ENCODE data around the gene ADA. TPM values are rescaled to one million over a fixed set of nuclear protein-coding genes. Genes with fewer than 3 reads are reported as not detected.

The ADA gene
- total and polyA plus RNA-seq, 2 of the 13 experiments (the other 11 are each of a cell fraction or from before 2014, with no cell fraction given) = 2.5 to 11.3 TPM

- no peaks in the 10 kb centered on the region for H3K79me2 ChIP-seq (ENCODE audit: insufficient read depth, low read length)
- BruUV-seq (replicated peaks) = no TSS peak
- CTCF ChIA-PET (ENCODE audit: low intra/inter-chr PET ratio, low total read pairs) = interaction anchor here (0.9 kb wide), 1 partner anchor 10 kb away, joined by 3 read pairs; no protein-coding TSS in a partner anchor
- POLR2A ChIA-PET = no interaction called here
- H3K36me3 ChIP-seq (replicated peaks in 1 of 2; ENCODE audit: control insufficient read depth in 1 of 2, insufficient read depth in 2 of 2, low read length in 2 of 2) = no peaks in the 10 kb centered on the region
- no peak overlapping the region for H3K9ac ChIP-seq (ENCODE audit: insufficient read depth, low read depth, low read length)
- H3K27ac ChIP-seq (ENCODE audit: extremely low read length, insufficient read depth, low read length) = no peak overlapping the region
- H3K9me3 ChIP-seq (ENCODE audit: low read length) = no peaks in the 10 kb centered on the region
- DNase-seq (ENCODE audit: low spot score) (no peak), ATAC-seq (no peak), FAIRE-seq (no peak)
- peaks cover 18% of the 10 kb centered on the region for H3K4me1 ChIP-seq (ENCODE audit: insufficient read depth, low read length)
- in situ Hi-C loops (cut with HindIII; ENCODE audit: extremely low pct_ligation_motif_present, low pct_unique_long_range_greater_than_20kb) (no loop called here), intact Hi-C loops (cut with micrococcal nuclease; ENCODE audit: unreplicated experiment) (no loop called here)
- H3K4me2 ChIP-seq (ENCODE audit: low read depth, low read length) = no peak overlapping the region
- no peak overlapping the region for H2AFZ ChIP-seq (ENCODE audit: low read length)
- TF ChIP-seq HNRNPLL (IDR thresholded peaks at IDR 0.05; ENCODE audit: low read depth, low read length, poor library complexity, severe bottlenecking) = no peak
- no peak for TF ChIP-seq AHR (CRISPR knock-in tag; IDR thresholded peaks at IDR 0.05)
- no peak for TF ChIP-seq PCBP2 (optimal IDR thresholded peaks at IDR 0.05; ENCODE audit: low read depth, low read length, poor library complexity, severe bottlenecking)
- peaks cover 0 to 11% of the 10 kb centered on the region in 2 experiments; a peak in 1 of 5 replicates for H3K27me3 ChIP-seq (ENCODE audit: control insufficient read depth in 1 of 2, insufficient read depth in 2 of 2, low read length in 2 of 2)
- H4K20me1 ChIP-seq (ENCODE audit: insufficient read depth, low read length) = no peaks in the 10 kb centered on the region
- H3K4me3 ChIP-seq (replicated peaks in 1 of 3; ENCODE audit: insufficient read depth in 1 of 3, low read depth in 2 of 3, low read length in 3 of 3) = no peak overlapping the region
These were observed 44.3 kb upstream of the ADA start for GRCh38 chr20:44695674-44696300.

- no TSS peak for BruUV-seq (replicated peaks)
- Histone ChIP-seq H3K4me2 (ENCODE audit: low read depth, low read length) (no peak overlapping the region), H3K79me2 (ENCODE audit: insufficient read depth, low read length) (no peaks in the 10 kb centered on the region), H3K9me3 (ENCODE audit: low read length) (no peaks in the 10 kb centered on the region), H3K27me3 (ENCODE audit: control insufficient read depth in 1 of 2, insufficient read depth in 2 of 2, low read length in 2 of 2) (peaks cover 0 to 7% of the 10 kb centered on the region in 2 experiments; a peak in 1 of 5 replicates), H4K20me1 (ENCODE audit: insufficient read depth, low read length) (no peaks in the 10 kb centered on the region), H3K4me1 (ENCODE audit: insufficient read depth, low read length) (peaks cover 18% of the 10 kb centered on the region), H2AFZ (ENCODE audit: low read length) (no peak overlapping the region), H3K9ac (ENCODE audit: insufficient read depth, low read depth, low read length) (no peak overlapping the region), H3K27ac (ENCODE audit: extremely low read length, insufficient read depth, low read length) (no peak overlapping the region), H3K36me3 (replicated peaks in 1 of 2; ENCODE audit: control insufficient read depth in 1 of 2, insufficient read depth in 2 of 2, low read length in 2 of 2) (no peaks in the 10 kb centered on the region), H3K4me3 (replicated peaks in 1 of 3; ENCODE audit: insufficient read depth in 1 of 3, low read depth in 2 of 3, low read length in 3 of 3) (no peak overlapping the region)
- no peak for ATAC-seq
- no peak for DNase-seq (ENCODE audit: low spot score)
- in situ Hi-C loops (cut with HindIII; ENCODE audit: extremely low pct_ligation_motif_present, low pct_unique_long_range_greater_than_20kb) = no loop called here
- intact Hi-C loops (cut with micrococcal nuclease; ENCODE audit: unreplicated experiment) = no loop called here
- TF ChIP-seq ZGPAT (CRISPR knock-in tag; IDR thresholded peaks at IDR 0.05) = no peak
- TF ChIP-seq ZZZ3 (CRISPR knock-in tag; IDR thresholded peaks at IDR 0.05; ENCODE audit: borderline replicate concordance) = no peak
- TF ChIP-seq NFKB2 (CRISPR knock-in tag; IDR thresholded peaks at IDR 0.05; ENCODE audit: borderline replicate concordance) = no peak
- TF ChIP-seq TCF7L2 (IDR thresholded peaks at IDR 0.05; ENCODE audit: low read depth, low read length) = no peak
- TF ChIP-seq RARG (CRISPR knock-in tag; IDR thresholded peaks at IDR 0.05; ENCODE audit: low read depth) = no peak
- CTCF ChIA-PET (ENCODE audit: low intra/inter-chr PET ratio, low total read pairs) = no interaction called here
- POLR2A ChIA-PET = no interaction called here
- 13% methylated on average over 2 of the region's 2 CpGs for WGBS (ENCODE audit: low lambda C conversion rate)
- FAIRE-seq = no peak
These were observed 43.8 kb upstream of the ADA start for GRCh38 chr20:44695295-44695673.

Data from HepG2 (cell line).